Endothelial cell of umbilical vein (primary cell): Measurements from ENCODE around the gene MGLL. TPM values are rescaled to one million over a fixed set of nuclear protein-coding genes. Genes with fewer than 3 reads are reported as not detected.

Experiments used
- BruUV-seq: library from RNA; stranded (reverse); fragments of 400-500 nt; replicated peaks from 2 replicates; lab custom pipeline; 2021; lab: Mats Ljungman, UMichigan
- CTCF ChIA-PET: fragments of 300-600, 350-600 bp; sonication (Branson Sonifier 250); formaldehyde crosslinking; loops from one replicate; lab custom pipeline; 2021; ENCODE audit warnings: antibody characterized with exemption, inconsistent platforms; lab: Charles Lee
- POLR2A ChIA-PET: fragments of 300-600, 350-600 bp; sonication (Branson Sonifier 250); formaldehyde crosslinking; loops from one replicate; lab custom pipeline; 2021; ENCODE audit warnings: antibody characterized with exemption, inconsistent platforms; lab: Charles Lee
- DNase-seq: peaks from one replicate; pipeline ENCODE4 v3.0.0-alpha.2; 2011; ENCODE audit warnings: low read depth, low spot score
- FAIRE-seq: peaks from 2 replicates; lab custom pipeline; 2011; peaks lifted over from hg19 to GRCh38; lab: Jason Lieb, UNC
- H2AFZ ChIP-seq: 2 replicates; pipeline ENCODE4 v1.6.0; 2012; ENCODE audit warnings: low read depth, low read length, control low read depth, inconsistent platforms
- H3K27ac ChIP-seq: 2 replicates; pipeline ENCODE4 v1.5.1; 2011; ENCODE audit warnings: low read depth, mild to moderate bottlenecking, control low read depth, low read length, moderate library complexity; ENCODE audit not compliant: insufficient read depth
- H3K27me3 ChIP-seq, 2 experiments: 2 replicates each; pipeline versions ENCODE4 v1.6.0 to v1.6.1; 2011; ENCODE audit warnings: low read length in 2 of 2, mixed read lengths in 1 of 2; ENCODE audit not compliant: control insufficient read depth in 2 of 2, insufficient read depth in 2 of 2
- H3K36me3 ChIP-seq, 2 experiments: 2 replicates in 1 of 2; 3 replicates in 1 of 2; pipeline ENCODE4 v1.5.1; 2011; ENCODE audit warnings: low read length in 2 of 2, mild to moderate bottlenecking in 1 of 2, moderate library complexity in 1 of 2; ENCODE audit not compliant: control insufficient read depth in 2 of 2, insufficient read depth in 2 of 2; ENCODE audit errors: extremely low read depth in 1 of 2
- H3K4me1 ChIP-seq: 3 replicates; pipeline ENCODE4 v1.5.1; 2011; ENCODE audit warnings: mild to moderate bottlenecking, low read length; ENCODE audit not compliant: control insufficient read depth, insufficient read depth; ENCODE audit errors: extremely low read depth
- H3K4me2 ChIP-seq: 2 replicates; pipeline ENCODE4 v1.6.1; 2011; ENCODE audit warnings: low read length, control low read depth, mixed read lengths; ENCODE audit not compliant: insufficient read depth
- H3K4me3 ChIP-seq, 3 experiments: fragments of 200-600 bp in 1 of 3; sonication (generic), shearing (Covaris generic) in 1 of 3; replicated peaks in 1 of 3; 2 replicates each; pipeline ENCODE4 v1.5.1; 2011 to 2016; ENCODE audit warnings: control low read depth in 3 of 3, low read length in 3 of 3, mild to moderate bottlenecking in 2 of 3, inconsistent platforms in 1 of 3, low read depth in 1 of 3, moderate library complexity in 1 of 3; ENCODE audit not compliant: insufficient read depth in 1 of 3
- H3K79me2 ChIP-seq: 2 replicates; pipeline ENCODE4 v1.6.0; 2012; ENCODE audit warnings: low read length, inconsistent platforms; ENCODE audit not compliant: control insufficient read depth, insufficient read depth
- H3K9ac ChIP-seq: replicated peaks from 2 replicates; pipeline ENCODE3; 2011; ENCODE audit warnings: low read length, control low read depth; ENCODE audit not compliant: insufficient read depth; ENCODE audit errors: extremely low read depth
- H3K9me1 ChIP-seq: replicated peaks from 3 replicates; pipeline ENCODE4 v1.6.0; 2011; ENCODE audit warnings: mild to moderate bottlenecking, low read length; ENCODE audit not compliant: control insufficient read depth, insufficient read depth; ENCODE audit errors: extremely low read depth
- H3K9me3 ChIP-seq: replicated peaks from 2 replicates; pipeline ENCODE4 v1.5.1; 2012; ENCODE audit warnings: low read length, inconsistent platforms; ENCODE audit not compliant: control insufficient read depth, insufficient read depth
- H4K20me1 ChIP-seq: replicated peaks from 2 replicates; pipeline ENCODE3; 2011; ENCODE audit warnings: mild to moderate bottlenecking, low read length; ENCODE audit not compliant: control insufficient read depth, insufficient read depth; ENCODE audit errors: extremely low read depth
- EZH2 ChIP-seq: IDR thresholded peaks from 2 replicates; pipeline ENCODE4 v1.6.1; 2012; ENCODE audit warnings: borderline replicate concordance, low read depth, mild to moderate bottlenecking, moderate library complexity, low read length, inconsistent platforms; ENCODE audit not compliant: severe bottlenecking
- FOS ChIP-seq: IDR thresholded peaks from 2 replicates; pipeline ENCODE4 v1.6.1; 2011; ENCODE audit warnings: mild to moderate bottlenecking, low read length, moderate library complexity, borderline replicate concordance; ENCODE audit not compliant: insufficient read depth
- GATA2 ChIP-seq: IDR thresholded peaks from 2 replicates; pipeline ENCODE4 v1.7.0; 2011; ENCODE audit warnings: low read depth, mild to moderate bottlenecking, moderate library complexity, mixed read lengths, low read length; ENCODE audit not compliant: insufficient read length, insufficient read depth
- JUN ChIP-seq: IDR thresholded peaks from 2 replicates; pipeline ENCODE4 v1.6.1; 2011; ENCODE audit warnings: borderline replicate concordance, low read depth; ENCODE audit not compliant: insufficient read length, insufficient read depth
- MYC ChIP-seq: IDR thresholded peaks from one replicate; pipeline ENCODE4 v1.6.1; 2011; ENCODE audit warnings: mild to moderate bottlenecking, low read depth, low read length
- POLR2A ChIP-seq: IDR thresholded peaks from 2 replicates; pipeline ENCODE4 v1.6.1; 2012; ENCODE audit warnings: low read depth, mild to moderate bottlenecking, control low read depth, low read length
- POLR2AphosphoS5 ChIP-seq: IDR thresholded peaks from 2 replicates; pipeline ENCODE4 v1.6.1; 2012; ENCODE audit warnings: low read depth, mild to moderate bottlenecking, control low read depth, low read length, moderate library complexity; ENCODE audit not compliant: insufficient read depth
- dilution Hi-C: fragments of 300-500 bp; cut with MboI; formaldehyde crosslinking; loops from one replicate; pipeline ENCODE4 v1.15.0; 2019; ENCODE audit warnings: low sequenced_read_pairs; ENCODE audit not compliant: extremely low pct_ligation_motif_present
- intact Hi-C: fragments of 100-400 bp; cut with micrococcal nuclease; formaldehyde crosslinking; loops from one replicate; pipeline ENCODE4 v1.10.0; 2022
- polyA plus RNA-seq, 4 experiments: library from polyadenylated mRNA; depleted of rRNA in 3 of 4; stranded (reverse) in 3 of 4; unstranded in 1 of 4; fragments of >200 nt; gene quantifications; 2 replicates each; pipeline versions ENCODE4 v1.2.1 to v1.2.3, GENCODE V29; 2011 to 2012; ENCODE audit warnings: missing spikeins in 1 of 4
- total RNA-seq: library from RNA; stranded (reverse); gene quantifications from 2 replicates; pipeline ENCODE4 v1.2.3, GENCODE V29; 2021
- TF ChIP-seq, protein P1 (sequence below): IDR thresholded peaks from 2 replicates; pipeline ENCODE4 v1.6.1; 2011; ENCODE audit not compliant: insufficient read depth, insufficient read length
- TF ChIP-seq, protein P2 (sequence below), 2 donors: IDR thresholded peaks; 1 replicate in 1 of 2; 2 replicates in 1 of 2; pipeline ENCODE4 v1.5.1; 2011; ENCODE audit warnings: low read length in 2 of 2, mild to moderate bottlenecking in 2 of 2, moderate library complexity in 2 of 2, control low read depth in 1 of 2, inconsistent platforms in 1 of 2, low read depth in 1 of 2; ENCODE audit not compliant: insufficient read depth in 1 of 2; ENCODE audit errors: extremely low read depth in 1 of 2

The MGLL gene
- total and polyA plus RNA-seq, 2 donors (not counting 3 experiments of a cell fraction or from before 2014, with no cell fraction given) = 30.7 to 60.2 TPM

DNA sequence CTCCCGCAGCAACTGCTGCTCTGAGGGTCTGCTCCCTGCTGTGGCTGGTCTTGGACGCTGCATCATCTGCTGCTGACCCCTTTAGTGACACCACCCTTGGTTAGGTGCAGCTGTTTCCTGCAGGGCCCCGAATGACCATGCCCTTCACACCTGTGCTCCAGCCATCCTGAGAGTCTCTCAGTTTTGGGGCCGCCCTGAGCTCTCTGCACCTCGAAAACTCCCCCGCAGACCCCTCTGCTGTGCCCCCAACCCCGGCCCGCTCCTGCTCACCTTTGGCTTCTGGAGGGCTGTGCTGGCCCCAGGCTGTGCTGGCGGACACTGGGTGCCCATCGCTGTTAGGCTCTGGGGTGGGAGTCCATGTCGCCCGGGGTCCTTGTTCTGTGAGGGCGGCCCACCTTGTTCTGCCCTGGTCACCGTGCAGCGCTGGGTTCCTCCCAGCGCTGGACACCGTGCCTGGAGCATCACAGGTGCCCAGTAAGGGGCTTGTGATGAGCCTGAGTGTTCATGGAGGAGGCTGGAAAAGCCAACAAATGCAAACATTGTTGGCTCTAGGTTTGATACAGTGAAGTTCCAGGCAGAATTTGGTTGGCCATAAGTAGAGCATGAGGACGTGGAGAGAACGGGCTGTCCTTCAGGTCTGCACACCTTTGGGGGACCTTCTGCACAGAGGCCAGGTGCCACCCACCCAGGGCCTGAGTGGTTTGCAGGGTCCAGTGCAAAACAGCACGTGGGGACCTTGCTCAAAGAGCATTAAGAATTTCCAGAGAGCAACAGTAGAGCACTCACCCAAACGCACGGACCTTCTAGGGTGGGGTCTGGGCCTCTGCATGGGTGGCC lies 137.2 kb downstream of the MGLL start:
- H3K4me2 ChIP-seq = no peak overlapping the region
- ChIA-PET POLR2A (interaction anchor here (0.9 kb wide), 1 partner anchor 12 kb away, joined by 3 read pairs; no protein-coding TSS in a partner anchor), CTCF (interaction anchor here (1.5 to 2.5 kb wide), 5 partner anchors 11 to 274 kb away, joined by 4 to 16 read pairs (median 9); no protein-coding TSS in a partner anchor)
- no peak overlapping the region for H3K27ac ChIP-seq
- no peak overlapping the region for H3K4me3 ChIP-seq
- H2AFZ ChIP-seq = no peak overlapping the region
- H3K9ac ChIP-seq = no peak overlapping the region
- H3K36me3 ChIP-seq = no peaks in the 10 kb centered on the region
- no peaks in the 10 kb centered on the region for H3K27me3 ChIP-seq
- H3K4me1 ChIP-seq = no peaks in the 10 kb centered on the region
- dilution Hi-C loops (no loop called here), intact Hi-C loops (no loop called here)
- no peak for FAIRE-seq
- no peak for DNase-seq
- no peaks in the 10 kb centered on the region for H3K79me2 ChIP-seq
- TF ChIP-seq EZH2 = no peak
- TF ChIP-seq POLR2A = no peak
- TF ChIP-seq FOS = no peak
- TF ChIP-seq, protein P1, sequence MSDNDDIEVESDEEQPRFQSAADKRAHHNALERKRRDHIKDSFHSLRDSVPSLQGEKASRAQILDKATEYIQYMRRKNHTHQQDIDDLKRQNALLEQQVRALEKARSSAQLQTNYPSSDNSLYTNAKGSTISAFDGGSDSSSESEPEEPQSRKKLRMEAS = no peak
- TF ChIP-seq GATA2 = no peak
- no peak for TF ChIP-seq JUN
- no peak for TF ChIP-seq POLR2AphosphoS5
- TF ChIP-seq, protein P2, sequence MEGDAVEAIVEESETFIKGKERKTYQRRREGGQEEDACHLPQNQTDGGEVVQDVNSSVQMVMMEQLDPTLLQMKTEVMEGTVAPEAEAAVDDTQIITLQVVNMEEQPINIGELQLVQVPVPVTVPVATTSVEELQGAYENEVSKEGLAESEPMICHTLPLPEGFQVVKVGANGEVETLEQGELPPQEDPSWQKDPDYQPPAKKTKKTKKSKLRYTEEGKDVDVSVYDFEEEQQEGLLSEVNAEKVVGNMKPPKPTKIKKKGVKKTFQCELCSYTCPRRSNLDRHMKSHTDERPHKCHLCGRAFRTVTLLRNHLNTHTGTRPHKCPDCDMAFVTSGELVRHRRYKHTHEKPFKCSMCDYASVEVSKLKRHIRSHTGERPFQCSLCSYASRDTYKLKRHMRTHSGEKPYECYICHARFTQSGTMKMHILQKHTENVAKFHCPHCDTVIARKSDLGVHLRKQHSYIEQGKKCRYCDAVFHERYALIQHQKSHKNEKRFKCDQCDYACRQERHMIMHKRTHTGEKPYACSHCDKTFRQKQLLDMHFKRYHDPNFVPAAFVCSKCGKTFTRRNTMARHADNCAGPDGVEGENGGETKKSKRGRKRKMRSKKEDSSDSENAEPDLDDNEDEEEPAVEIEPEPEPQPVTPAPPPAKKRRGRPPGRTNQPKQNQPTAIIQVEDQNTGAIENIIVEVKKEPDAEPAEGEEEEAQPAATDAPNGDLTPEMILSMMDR (IDR thresholded peaks at IDR 0.05; ENCODE audit: extremely low read depth in 1 of 2, insufficient read depth in 1 of 2, low read depth in 1 of 2, low read length in 2 of 2) = no peak
- TF ChIP-seq MYC = no peak
- BruUV-seq = no TSS peak
- H3K9me3 ChIP-seq = no peaks in the 10 kb centered on the region
- no peaks in the 10 kb centered on the region for H4K20me1 ChIP-seq
- no peaks in the 10 kb centered on the region for H3K9me1 ChIP-seq
